Endothelial cell of umbilical vein (primary cell): ENCODE data around the gene DDIT3. TPM values are rescaled to one million over a fixed set of nuclear protein-coding genes. Genes with fewer than 3 reads are reported as not detected.

ENCODE experiments used
- BruUV-seq: library from RNA; stranded (reverse); fragments of 400-500 nt; replicated peaks from 2 replicates; lab custom pipeline; 2021; lab: Mats Ljungman, UMichigan
- CTCF ChIA-PET: fragments of 300-600, 350-600 bp; sonication (Branson Sonifier 250); formaldehyde crosslinking; loops from one replicate; lab custom pipeline; 2021; ENCODE audit warnings: antibody characterized with exemption, inconsistent platforms; lab: Charles Lee
- POLR2A ChIA-PET: fragments of 300-600, 350-600 bp; sonication (Branson Sonifier 250); formaldehyde crosslinking; loops from one replicate; lab custom pipeline; 2021; ENCODE audit warnings: antibody characterized with exemption, inconsistent platforms; lab: Charles Lee
- DNase-seq: peaks from one replicate; pipeline ENCODE4 v3.0.0-alpha.2; 2011; ENCODE audit warnings: low read depth, low spot score
- FAIRE-seq: peaks from 2 replicates; lab custom pipeline; 2011; peaks lifted over from hg19 to GRCh38; lab: Jason Lieb, UNC
- H2AFZ ChIP-seq: 2 replicates; pipeline ENCODE4 v1.6.0; 2012; ENCODE audit warnings: low read depth, low read length, control low read depth, inconsistent platforms
- H3K27ac ChIP-seq: 2 replicates; pipeline ENCODE4 v1.5.1; 2011; ENCODE audit warnings: low read depth, mild to moderate bottlenecking, control low read depth, low read length, moderate library complexity; ENCODE audit not compliant: insufficient read depth
- H3K27me3 ChIP-seq, 2 experiments: 2 replicates each; pipeline versions ENCODE4 v1.6.0 to v1.6.1; 2011; ENCODE audit warnings: low read length in 2 of 2, mixed read lengths in 1 of 2; ENCODE audit not compliant: control insufficient read depth in 2 of 2, insufficient read depth in 2 of 2
- H3K36me3 ChIP-seq, 2 experiments: 2 replicates in 1 of 2; 3 replicates in 1 of 2; pipeline ENCODE4 v1.5.1; 2011; ENCODE audit warnings: low read length in 2 of 2, mild to moderate bottlenecking in 1 of 2, moderate library complexity in 1 of 2; ENCODE audit not compliant: control insufficient read depth in 2 of 2, insufficient read depth in 2 of 2; ENCODE audit errors: extremely low read depth in 1 of 2
- H3K4me1 ChIP-seq: 3 replicates; pipeline ENCODE4 v1.5.1; 2011; ENCODE audit warnings: mild to moderate bottlenecking, low read length; ENCODE audit not compliant: control insufficient read depth, insufficient read depth; ENCODE audit errors: extremely low read depth
- H3K4me2 ChIP-seq: 2 replicates; pipeline ENCODE4 v1.6.1; 2011; ENCODE audit warnings: low read length, control low read depth, mixed read lengths; ENCODE audit not compliant: insufficient read depth
- H3K4me3 ChIP-seq, 3 experiments: fragments of 200-600 bp in 1 of 3; sonication (generic), shearing (Covaris generic) in 1 of 3; replicated peaks in 1 of 3; 2 replicates each; pipeline ENCODE4 v1.5.1; 2011 to 2016; ENCODE audit warnings: control low read depth in 3 of 3, low read length in 3 of 3, mild to moderate bottlenecking in 2 of 3, inconsistent platforms in 1 of 3, low read depth in 1 of 3, moderate library complexity in 1 of 3; ENCODE audit not compliant: insufficient read depth in 1 of 3
- H3K79me2 ChIP-seq: 2 replicates; pipeline ENCODE4 v1.6.0; 2012; ENCODE audit warnings: low read length, inconsistent platforms; ENCODE audit not compliant: control insufficient read depth, insufficient read depth
- H3K9ac ChIP-seq: replicated peaks from 2 replicates; pipeline ENCODE3; 2011; ENCODE audit warnings: low read length, control low read depth; ENCODE audit not compliant: insufficient read depth; ENCODE audit errors: extremely low read depth
- H3K9me1 ChIP-seq: replicated peaks from 3 replicates; pipeline ENCODE4 v1.6.0; 2011; ENCODE audit warnings: mild to moderate bottlenecking, low read length; ENCODE audit not compliant: control insufficient read depth, insufficient read depth; ENCODE audit errors: extremely low read depth
- H3K9me3 ChIP-seq: replicated peaks from 2 replicates; pipeline ENCODE4 v1.5.1; 2012; ENCODE audit warnings: low read length, inconsistent platforms; ENCODE audit not compliant: control insufficient read depth, insufficient read depth
- H4K20me1 ChIP-seq: replicated peaks from 2 replicates; pipeline ENCODE3; 2011; ENCODE audit warnings: mild to moderate bottlenecking, low read length; ENCODE audit not compliant: control insufficient read depth, insufficient read depth; ENCODE audit errors: extremely low read depth
- CTCF ChIP-seq, 2 donors: IDR thresholded peaks; 1 replicate in 1 of 2; 2 replicates in 1 of 2; pipeline ENCODE4 v1.5.1; 2011; ENCODE audit warnings: low read length in 2 of 2, mild to moderate bottlenecking in 2 of 2, moderate library complexity in 2 of 2, control low read depth in 1 of 2, inconsistent platforms in 1 of 2, low read depth in 1 of 2; ENCODE audit not compliant: insufficient read depth in 1 of 2; ENCODE audit errors: extremely low read depth in 1 of 2
- EZH2 ChIP-seq: IDR thresholded peaks from 2 replicates; pipeline ENCODE4 v1.6.1; 2012; ENCODE audit warnings: borderline replicate concordance, low read depth, mild to moderate bottlenecking, moderate library complexity, low read length, inconsistent platforms; ENCODE audit not compliant: severe bottlenecking
- GATA2 ChIP-seq: IDR thresholded peaks from 2 replicates; pipeline ENCODE4 v1.7.0; 2011; ENCODE audit warnings: low read depth, mild to moderate bottlenecking, moderate library complexity, mixed read lengths, low read length; ENCODE audit not compliant: insufficient read length, insufficient read depth
- MAX ChIP-seq: IDR thresholded peaks from 2 replicates; pipeline ENCODE4 v1.6.1; 2011; ENCODE audit not compliant: insufficient read depth, insufficient read length
- POLR2AphosphoS5 ChIP-seq: IDR thresholded peaks from 2 replicates; pipeline ENCODE4 v1.6.1; 2012; ENCODE audit warnings: low read depth, mild to moderate bottlenecking, control low read depth, low read length, moderate library complexity; ENCODE audit not compliant: insufficient read depth
- dilution Hi-C: fragments of 300-500 bp; cut with MboI; formaldehyde crosslinking; loops from one replicate; pipeline ENCODE4 v1.15.0; 2019; ENCODE audit warnings: low sequenced_read_pairs; ENCODE audit not compliant: extremely low pct_ligation_motif_present
- intact Hi-C: fragments of 100-400 bp; cut with micrococcal nuclease; formaldehyde crosslinking; loops from one replicate; pipeline ENCODE4 v1.10.0; 2022
- polyA plus RNA-seq, 4 experiments: library from polyadenylated mRNA; depleted of rRNA in 3 of 4; stranded (reverse) in 3 of 4; unstranded in 1 of 4; fragments of >200 nt; gene quantifications; 2 replicates each; pipeline versions ENCODE4 v1.2.1 to v1.2.3, GENCODE V29; 2011 to 2012; ENCODE audit warnings: missing spikeins in 1 of 4
- total RNA-seq: library from RNA; stranded (reverse); gene quantifications from 2 replicates; pipeline ENCODE4 v1.2.3, GENCODE V29; 2021

DDIT3 gene
- total and polyA plus RNA-seq, 2 donors (not counting 3 experiments of a cell fraction or from before 2014, with no cell fraction given): 13.7 to 22.0 TPM

- POLR2A ChIA-PET: interaction anchor here (1.2 kb wide), 1 partner anchor 16 kb away, joined by 4 read pairs; no protein-coding TSS in a partner anchor
- H2AFZ ChIP-seq: no peak overlapping the region
- H3K27ac ChIP-seq: no peak overlapping the region
- no peak overlapping the region for H3K9ac ChIP-seq
- no peaks in the 10 kb centered on the region for H3K27me3 ChIP-seq
- peaks cover 26 to 36% of the 10 kb centered on the region in 2 experiments for H3K36me3 ChIP-seq
- H3K4me3 ChIP-seq: no peak overlapping the region
- DNase-seq (no peak), FAIRE-seq (no peak)
- H3K4me2 ChIP-seq: no peak overlapping the region
- no peaks in the 10 kb centered on the region for H3K9me1 ChIP-seq
- BruUV-seq: no TSS peak
- H3K79me2 ChIP-seq: no peaks in the 10 kb centered on the region
- dilution Hi-C loops (no loop called here), intact Hi-C loops (no loop called here)
- no peaks in the 10 kb centered on the region for H3K4me1 ChIP-seq
- H3K9me3 ChIP-seq: no peaks in the 10 kb centered on the region
- H4K20me1 ChIP-seq: no peaks in the 10 kb centered on the region
- TF ChIP-seq GATA2 (no peak), POLR2AphosphoS5 (no peak), MAX (no peak), EZH2 (no peak), CTCF (IDR thresholded peaks at IDR 0.05; ENCODE audit: extremely low read depth in 1 of 2, insufficient read depth in 1 of 2, low read depth in 1 of 2, low read length in 2 of 2) (no peak)
- CTCF ChIA-PET: no interaction called here
Observed at GRCh38 chr12:57500213-57500612, 20.1 kb downstream of the DDIT3 start.
